Measurements from ENCODE around the gene KRTAP25-1. TPM values are rescaled to one million over a fixed set of nuclear protein-coding genes. Genes with fewer than 3 reads are reported as not detected.

KRTAP25-1 gene
- total and polyA plus RNA-seq, 2 of the 8 experiments (the other 6 are each of a cell fraction or from before 2014, with no cell fraction given) = not detected

DNA sequence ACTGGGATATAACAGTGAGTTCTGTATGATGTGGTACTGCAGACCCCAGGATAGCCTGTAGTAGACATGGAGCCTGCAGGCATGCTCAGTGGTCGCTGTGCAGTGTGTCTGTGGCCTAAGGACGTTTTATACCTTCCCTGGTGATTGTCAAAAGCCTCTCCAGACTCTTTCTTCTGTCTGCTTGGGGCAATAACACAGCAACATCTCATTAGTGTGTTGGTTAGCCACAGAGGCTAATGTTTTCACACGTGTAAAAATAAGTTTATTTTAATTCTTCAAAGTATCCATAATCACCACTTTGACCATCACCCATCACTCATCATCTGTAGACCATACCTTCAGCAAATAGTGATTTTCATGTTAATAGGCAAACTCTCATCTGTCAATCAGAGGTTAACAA is 6.5 kb downstream of the KRTAP25-1 start, which contains the start of gene KRTAP24-1 (continued):
- TF ChIP-seq, protein P1, sequence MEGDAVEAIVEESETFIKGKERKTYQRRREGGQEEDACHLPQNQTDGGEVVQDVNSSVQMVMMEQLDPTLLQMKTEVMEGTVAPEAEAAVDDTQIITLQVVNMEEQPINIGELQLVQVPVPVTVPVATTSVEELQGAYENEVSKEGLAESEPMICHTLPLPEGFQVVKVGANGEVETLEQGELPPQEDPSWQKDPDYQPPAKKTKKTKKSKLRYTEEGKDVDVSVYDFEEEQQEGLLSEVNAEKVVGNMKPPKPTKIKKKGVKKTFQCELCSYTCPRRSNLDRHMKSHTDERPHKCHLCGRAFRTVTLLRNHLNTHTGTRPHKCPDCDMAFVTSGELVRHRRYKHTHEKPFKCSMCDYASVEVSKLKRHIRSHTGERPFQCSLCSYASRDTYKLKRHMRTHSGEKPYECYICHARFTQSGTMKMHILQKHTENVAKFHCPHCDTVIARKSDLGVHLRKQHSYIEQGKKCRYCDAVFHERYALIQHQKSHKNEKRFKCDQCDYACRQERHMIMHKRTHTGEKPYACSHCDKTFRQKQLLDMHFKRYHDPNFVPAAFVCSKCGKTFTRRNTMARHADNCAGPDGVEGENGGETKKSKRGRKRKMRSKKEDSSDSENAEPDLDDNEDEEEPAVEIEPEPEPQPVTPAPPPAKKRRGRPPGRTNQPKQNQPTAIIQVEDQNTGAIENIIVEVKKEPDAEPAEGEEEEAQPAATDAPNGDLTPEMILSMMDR (IDR thresholded peaks at IDR 0.05; ENCODE audit: control extremely low read depth in 1 of 3, insufficient read depth in 1 of 3, low read depth in 1 of 3, low read length in 3 of 3) = no peak
- TF ChIP-seq POLR2A (IDR thresholded peaks at IDR 0.05; ENCODE audit: control extremely low read depth in 1 of 2, low read depth in 2 of 2, low read length in 2 of 2) (no peak), EP300 (IDR thresholded peaks at IDR 0.05; ENCODE audit: borderline replicate concordance in 1 of 2, low read depth in 2 of 2, low read length in 2 of 2) (no peak)
